SJSA1 (cell line): ENCODE measurements around the gene SNX17. TPM values are rescaled to one million over a fixed set of nuclear protein-coding genes. Genes with fewer than 3 reads are reported as not detected.

ENCODE experiments used
- total RNA-seq: library from RNA; depleted of rRNA; stranded (reverse); fragments of >200 nt; shearing (Covaris generic); gene quantifications from 2 replicates; pipeline ENCODE4 v1.2.3, GENCODE V29; 2014; rRNA removed

The SNX17 gene
- total RNA-seq, 1 experiment from 2014 or later = 170 TPM

Other genes with a start within 250 kb of the SNX17 start
- gene ABHD1, start 246.8 kb upstream of the SNX17 start, total RNA-seq = not detected in 2 replicates
- 87.4 and 101 TPM in 2 replicates for gene PREB, start 236.0 kb upstream of the SNX17 start, total RNA-seq
- not detected in 2 replicates for gene PRR30, start 231.2 kb upstream of the SNX17 start, total RNA-seq
- not detected in 2 replicates for gene TCF23, start 221.6 kb upstream of the SNX17 start, total RNA-seq
- 104 and 153 TPM in 2 replicates for gene ATRAID, start 158.6 kb upstream of the SNX17 start, total RNA-seq
- 40.8 and 42.0 TPM in 2 replicates for gene SLC5A6, start 158.3 kb upstream of the SNX17 start, total RNA-seq
- gene CAD, start 153.2 kb upstream of the SNX17 start, total RNA-seq = 17.0 and 17.6 TPM in 2 replicates
- not detected in 2 replicates for gene SLC30A3, start 107.6 kb upstream of the SNX17 start, total RNA-seq
- gene DNAJC5G, start 95.2 kb upstream of the SNX17 start, total RNA-seq = not detected in 2 replicates
- not detected in 2 replicates for gene TRIM54, start 88.2 kb upstream of the SNX17 start, total RNA-seq
- gene UCN, start 62.2 kb upstream of the SNX17 start, total RNA-seq = 0.21 and 6.8 TPM in 2 replicates
- 88.0 and 88.3 TPM in 2 replicates for gene MPV17, start 47.5 kb upstream of the SNX17 start, total RNA-seq
- gene GTF3C2, start 13.9 kb upstream of the SNX17 start, total RNA-seq = 36.2 and 46.4 TPM in 2 replicates
- 29.8 and 52.1 TPM in 2 replicates for gene EIF2B4, start 278 bp upstream of the SNX17 start, total RNA-seq
- 7.7 and 13.1 TPM in 2 replicates for gene ZNF513, start 10.1 kb downstream of the SNX17 start, total RNA-seq
- 144 and 147 TPM in 2 replicates for gene PPM1G, start 39.0 kb downstream of the SNX17 start, total RNA-seq
- 83.1 and 132 TPM in 2 replicates for gene NRBP1, start 58.0 kb downstream of the SNX17 start, total RNA-seq
- gene KRTCAP3, start 71.8 kb downstream of the SNX17 start, total RNA-seq = not detected in 2 replicates
- gene IFT172, start 119.1 kb downstream of the SNX17 start, total RNA-seq = 12.4 and 18.4 TPM in 2 replicates
- 2.2 and 3.9 TPM in 2 replicates for gene FNDC4, start 124.6 kb downstream of the SNX17 start, total RNA-seq
- not detected in 2 replicates for gene GCKR, start 126.2 kb downstream of the SNX17 start, total RNA-seq
- 35.2 and 52.8 TPM in 2 replicates for gene ZNF512, start 212.4 kb downstream of the SNX17 start, total RNA-seq